Measurements from ENCODE around the gene LRRC26. TPM values are rescaled to one million over a fixed set of nuclear protein-coding genes. Genes with fewer than 3 reads are reported as not detected.

Gene LRRC26
- polyA plus RNA-seq, 2 of the 4 experiments (the other 2 are of a cell fraction), result 0.08 to 1.0 TPM

DNA sequence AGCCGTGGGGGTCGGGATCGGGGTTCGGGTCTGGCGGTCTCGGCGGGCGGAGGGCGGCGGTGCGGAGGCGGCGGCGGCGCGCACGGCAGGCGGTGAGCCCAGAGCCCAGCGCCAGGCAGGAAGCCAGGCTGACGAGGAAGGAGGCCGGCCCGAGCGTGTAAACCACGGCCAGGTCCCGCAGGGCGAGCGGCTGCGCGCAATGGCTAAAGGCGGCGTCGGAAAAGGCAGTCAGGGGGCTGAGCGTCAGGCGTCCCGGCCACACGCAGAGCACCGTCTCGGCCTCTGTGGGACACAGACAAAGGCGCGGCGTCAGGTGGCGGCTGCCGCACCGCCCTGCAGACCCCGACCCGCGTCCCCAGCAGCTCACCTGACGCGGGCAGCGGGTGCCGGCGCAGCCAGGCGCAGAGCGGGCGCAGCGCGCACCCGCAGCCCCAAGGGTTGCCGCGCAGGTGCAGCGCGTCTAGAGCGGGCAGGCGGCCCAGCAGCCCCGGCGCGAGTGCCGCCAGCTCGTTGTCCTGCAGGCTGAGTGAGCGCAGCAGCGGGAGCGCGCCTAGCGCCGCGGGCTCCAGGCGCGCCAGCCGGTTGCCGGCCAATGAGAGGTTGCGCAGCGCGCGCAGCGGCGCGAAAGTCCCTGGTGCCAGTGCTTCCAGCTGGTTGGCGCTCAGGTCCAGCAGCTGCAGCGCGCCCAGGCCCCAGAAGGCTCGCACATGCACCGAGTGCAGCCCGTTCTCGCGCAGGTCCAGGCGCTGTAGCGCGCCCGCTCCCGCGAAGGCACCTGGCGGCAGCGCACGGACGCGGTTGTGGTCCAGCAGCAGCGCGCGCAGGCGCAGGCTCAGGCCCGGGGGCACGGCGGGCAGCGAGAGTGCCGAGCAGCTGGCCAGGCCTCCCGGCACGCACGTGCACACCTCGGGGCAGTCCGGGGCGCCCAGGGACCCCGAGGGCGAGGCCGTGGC lies 671 bp downstream of the LRRC26 start:
- Histone ChIP-seq H3K4me2 (peak overlapping the region; percentile 99), H3K4me1 (peaks cover 27% of the 10 kb centered on the region), H3K4me3 (peak overlapping the region; percentile 47), H3K9me3 (no peaks in the 10 kb centered on the region), H3K27ac (peak overlapping the region; percentile 59 to 78)
- WGBS (ENCODE audit: missing lambda C conversion rate), result 3% methylated on average over 38 of the region's 124 CpGs
- CTCF ChIA-PET, result interaction anchor here (0.5 to 16.5 kb wide), 11 partner anchors 10 to 67 kb away, joined by 3 to 156 read pairs (median 5); partner anchors contain the start of genes ANAPC2, RNF224 and SSNA1
- TF ChIP-seq POLR2A (IDR thresholded peaks at IDR 0.05; ENCODE audit: low read length) (peak; percentile 39), JUN (IDR thresholded peaks at IDR 0.05) (peak in 1 of 2 experiments; percentile 26; a peak in 1 of 5 replicates), HDAC2 (IDR thresholded peaks at IDR 0.05) (no peak; the same call in 1 of the 2 replicates)
- TF ChIP-seq, protein P1, sequence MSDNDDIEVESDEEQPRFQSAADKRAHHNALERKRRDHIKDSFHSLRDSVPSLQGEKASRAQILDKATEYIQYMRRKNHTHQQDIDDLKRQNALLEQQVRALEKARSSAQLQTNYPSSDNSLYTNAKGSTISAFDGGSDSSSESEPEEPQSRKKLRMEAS (IDR thresholded peaks at IDR 0.05), result peak; percentile 71
- TF ChIP-seq, protein P2, sequence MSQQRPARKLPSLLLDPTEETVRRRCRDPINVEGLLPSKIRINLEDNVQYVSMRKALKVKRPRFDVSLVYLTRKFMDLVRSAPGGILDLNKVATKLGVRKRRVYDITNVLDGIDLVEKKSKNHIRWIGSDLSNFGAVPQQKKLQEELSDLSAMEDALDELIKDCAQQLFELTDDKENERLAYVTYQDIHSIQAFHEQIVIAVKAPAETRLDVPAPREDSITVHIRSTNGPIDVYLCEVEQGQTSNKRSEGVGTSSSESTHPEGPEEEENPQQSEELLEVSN (IDR thresholded peaks at IDR 0.05; ENCODE audit: borderline replicate concordance, low read depth), result peak; percentile 61
- DNase-seq (ENCODE audit: low read depth in 1 of 2, low spot score in 1 of 2) (peak; percentile 74 to 84), FAIRE-seq (no peak), ATAC-seq (peak; percentile 37 to 57)
- POLR2A ChIA-PET, result interaction anchor here (0.6 to 1.8 kb wide), 7 partner anchors 12 to 177 kb away, joined by 3 to 7 read pairs (median 4); partner anchors contain the start of genes PAXX and TUBB4B

DNA sequence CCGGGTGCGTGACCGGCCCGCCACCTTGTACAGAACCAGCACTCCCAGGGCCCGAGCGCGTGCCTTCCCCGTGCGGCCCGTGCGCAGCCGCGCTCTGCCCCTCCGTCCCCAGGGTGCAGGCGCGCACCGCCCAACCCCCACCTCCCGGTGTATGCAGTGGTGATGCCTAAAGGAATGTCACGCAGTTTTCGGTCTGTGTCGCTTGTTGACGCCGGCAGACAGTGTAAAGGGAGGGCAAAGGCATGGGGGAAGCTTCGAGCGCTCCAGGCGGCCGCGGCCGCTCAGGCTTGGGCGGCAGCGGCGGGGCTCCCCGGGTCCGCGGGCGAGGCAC lies 1.3 kb downstream of the LRRC26 start:
- TF ChIP-seq, protein P1 (IDR thresholded peaks at IDR 0.05), result peak; percentile 74
- TF ChIP-seq HOXB13 (CRISPR knock-in tag; IDR thresholded peaks at IDR 0.05; ENCODE audit: low read depth), result no peak
- TF ChIP-seq, protein P3, sequence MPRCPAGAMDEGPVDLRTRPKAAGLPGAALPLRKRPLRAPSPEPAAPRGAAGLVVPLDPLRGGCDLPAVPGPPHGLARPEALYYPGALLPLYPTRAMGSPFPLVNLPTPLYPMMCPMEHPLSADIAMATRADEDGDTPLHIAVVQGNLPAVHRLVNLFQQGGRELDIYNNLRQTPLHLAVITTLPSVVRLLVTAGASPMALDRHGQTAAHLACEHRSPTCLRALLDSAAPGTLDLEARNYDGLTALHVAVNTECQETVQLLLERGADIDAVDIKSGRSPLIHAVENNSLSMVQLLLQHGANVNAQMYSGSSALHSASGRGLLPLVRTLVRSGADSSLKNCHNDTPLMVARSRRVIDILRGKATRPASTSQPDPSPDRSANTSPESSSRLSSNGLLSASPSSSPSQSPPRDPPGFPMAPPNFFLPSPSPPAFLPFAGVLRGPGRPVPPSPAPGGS (IDR thresholded peaks at IDR 0.05), result no peak
- FAIRE-seq (no peak), ATAC-seq (peak; percentile 22 to 38; a peak in 4 of 6 replicates), DNase-seq (ENCODE audit: low read depth in 1 of 2, low spot score in 1 of 2) (peak in 1 of 2 experiments; percentile 53)
- H3K27ac ChIP-seq, result peak overlapping the region; percentile 59 to 78
- peak overlapping the region; percentile 47 for H3K4me3 ChIP-seq
- H3K4me1 ChIP-seq, result peaks cover 27% of the 10 kb centered on the region
- ChIA-PET CTCF (interaction anchor here (0.8 to 16.5 kb wide), 8 partner anchors 8 to 68 kb away, joined by 3 to 156 read pairs (median 7); partner anchors contain the start of genes ANAPC2, RNF224 and SSNA1), POLR2A (interaction anchor here (1.1 to 2.0 kb wide), 5 partner anchors 18 to 72 kb away, joined by 3 to 10 read pairs (median 6); partner anchors contain the start of gene TUBB4B)
- WGBS (ENCODE audit: missing lambda C conversion rate), result 2% methylated on average over 9 of the region's 36 CpGs
- H3K9me3 ChIP-seq, result no peaks in the 10 kb centered on the region
- peak overlapping the region; percentile 99 for H3K4me2 ChIP-seq

DNA sequence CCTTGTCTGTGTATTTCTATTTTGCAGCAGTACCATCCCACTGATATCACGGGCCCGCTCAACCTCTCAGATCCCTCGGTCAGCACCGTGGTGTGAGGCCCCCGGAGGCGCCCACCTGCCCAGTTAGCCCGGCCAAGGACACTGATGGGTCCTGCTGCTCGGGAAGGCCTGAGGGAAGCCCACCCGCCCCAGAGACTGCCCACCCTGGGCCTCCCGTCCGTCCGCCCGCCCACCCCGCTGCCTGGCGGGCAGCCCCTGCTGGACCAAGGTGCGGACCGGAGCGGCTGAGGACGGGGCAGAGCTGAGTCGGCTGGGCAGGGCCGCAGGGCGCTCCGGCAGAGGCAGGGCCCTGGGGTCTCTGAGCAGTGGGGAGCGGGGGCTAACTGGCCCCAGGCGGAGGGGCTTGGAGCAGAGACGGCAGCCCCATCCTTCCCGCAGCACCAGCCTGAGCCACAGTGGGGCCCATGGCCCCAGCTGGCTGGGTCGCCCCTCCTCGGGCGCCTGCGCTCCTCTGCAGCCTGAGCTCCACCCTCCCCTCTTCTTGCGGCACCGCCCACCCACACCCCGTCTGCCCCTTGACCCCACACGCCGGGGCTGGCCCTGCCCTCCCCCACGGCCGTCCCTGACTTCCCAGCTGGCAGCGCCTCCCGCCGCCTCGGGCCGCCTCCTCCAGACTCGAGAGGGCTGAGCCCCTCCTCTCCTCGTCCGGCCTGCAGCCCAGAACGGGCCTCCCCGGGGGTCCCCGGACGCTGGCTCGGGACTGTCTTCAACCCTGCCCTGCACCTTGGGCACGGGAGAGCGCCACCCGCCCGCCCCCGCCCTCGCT lies 1.9 kb downstream of the LRRC26 start:
- 1% methylated on average over 13 of the region's 57 CpGs for WGBS (ENCODE audit: missing lambda C conversion rate)
- ChIA-PET POLR2A (interaction anchor here (0.6 to 2.0 kb wide), 9 partner anchors 9 to 81 kb away, joined by 3 to 10 read pairs (median 4); partner anchors contain the start of genes MAN1B1, SSNA1 and TUBB4B), CTCF (interaction anchor here (0.8 to 16.5 kb wide), 8 partner anchors 9 to 69 kb away, joined by 3 to 156 read pairs (median 7); partner anchors contain the start of genes ANAPC2, CYSRT1, RNF224 and SSNA1)
- DNase-seq (ENCODE audit: low read depth in 1 of 2, low spot score in 1 of 2) (peak in 1 of 2 experiments; percentile 77), FAIRE-seq (no peak), ATAC-seq (peak; percentile 17 to 57; a peak in 5 of 6 replicates)
- H3K4me2 ChIP-seq, result peak overlapping the region; percentile 99
- peaks cover 27% of the 10 kb centered on the region for H3K4me1 ChIP-seq
- no peaks in the 10 kb centered on the region for H3K9me3 ChIP-seq
- H3K27ac ChIP-seq, result peak overlapping the region; percentile 59 to 78
- H3K4me3 ChIP-seq, result peak overlapping the region; percentile 47
- TF ChIP-seq EHF (CRISPR knock-in tag; IDR thresholded peaks at IDR 0.05) (no peak), JUN (IDR thresholded peaks at IDR 0.05) (peak in 1 of 2 experiments; percentile 29; a peak in 1 of 5 replicates), MYC (IDR thresholded peaks at IDR 0.05; ENCODE audit: borderline replicate concordance, low read length) (no peak), CHD4 (IDR thresholded peaks at IDR 0.05; ENCODE audit: borderline replicate concordance) (no peak), NFE2L2 (conservative IDR thresholded peaks at IDR 0.05; ENCODE audit: low read length) (no peak), CEBPB (IDR thresholded peaks at IDR 0.05) (no peak), MAZ (IDR thresholded peaks at IDR 0.05; ENCODE audit: borderline replicate concordance, low read depth, low read length) (no peak), MAFK (IDR thresholded peaks at IDR 0.05; ENCODE audit: partially characterized antibody) (no peak), SMC3 (IDR thresholded peaks at IDR 0.05) (no peak), POLR2A (IDR thresholded peaks at IDR 0.05; ENCODE audit: low read length) (peak; percentile 12; the same call in 1 of the 2 replicates), ESRRA (IDR thresholded peaks at IDR 0.05; ENCODE audit: borderline replicate concordance, low read length) (no peak), PHF8 (IDR thresholded peaks at IDR 0.05; ENCODE audit: borderline replicate concordance, low read depth) (no peak)
- TF ChIP-seq, protein P2 (IDR thresholded peaks at IDR 0.05; ENCODE audit: borderline replicate concordance, low read depth), result no peak
- TF ChIP-seq, protein P4, sequence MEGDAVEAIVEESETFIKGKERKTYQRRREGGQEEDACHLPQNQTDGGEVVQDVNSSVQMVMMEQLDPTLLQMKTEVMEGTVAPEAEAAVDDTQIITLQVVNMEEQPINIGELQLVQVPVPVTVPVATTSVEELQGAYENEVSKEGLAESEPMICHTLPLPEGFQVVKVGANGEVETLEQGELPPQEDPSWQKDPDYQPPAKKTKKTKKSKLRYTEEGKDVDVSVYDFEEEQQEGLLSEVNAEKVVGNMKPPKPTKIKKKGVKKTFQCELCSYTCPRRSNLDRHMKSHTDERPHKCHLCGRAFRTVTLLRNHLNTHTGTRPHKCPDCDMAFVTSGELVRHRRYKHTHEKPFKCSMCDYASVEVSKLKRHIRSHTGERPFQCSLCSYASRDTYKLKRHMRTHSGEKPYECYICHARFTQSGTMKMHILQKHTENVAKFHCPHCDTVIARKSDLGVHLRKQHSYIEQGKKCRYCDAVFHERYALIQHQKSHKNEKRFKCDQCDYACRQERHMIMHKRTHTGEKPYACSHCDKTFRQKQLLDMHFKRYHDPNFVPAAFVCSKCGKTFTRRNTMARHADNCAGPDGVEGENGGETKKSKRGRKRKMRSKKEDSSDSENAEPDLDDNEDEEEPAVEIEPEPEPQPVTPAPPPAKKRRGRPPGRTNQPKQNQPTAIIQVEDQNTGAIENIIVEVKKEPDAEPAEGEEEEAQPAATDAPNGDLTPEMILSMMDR (IDR thresholded peaks at IDR 0.05), result no peak
- TF ChIP-seq, protein P5, sequence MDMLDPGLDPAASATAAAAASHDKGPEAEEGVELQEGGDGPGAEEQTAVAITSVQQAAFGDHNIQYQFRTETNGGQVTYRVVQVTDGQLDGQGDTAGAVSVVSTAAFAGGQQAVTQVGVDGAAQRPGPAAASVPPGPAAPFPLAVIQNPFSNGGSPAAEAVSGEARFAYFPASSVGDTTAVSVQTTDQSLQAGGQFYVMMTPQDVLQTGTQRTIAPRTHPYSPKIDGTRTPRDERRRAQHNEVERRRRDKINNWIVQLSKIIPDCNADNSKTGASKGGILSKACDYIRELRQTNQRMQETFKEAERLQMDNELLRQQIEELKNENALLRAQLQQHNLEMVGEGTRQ (IDR thresholded peaks at IDR 0.05), result no peak
- TF ChIP-seq, protein P6, sequence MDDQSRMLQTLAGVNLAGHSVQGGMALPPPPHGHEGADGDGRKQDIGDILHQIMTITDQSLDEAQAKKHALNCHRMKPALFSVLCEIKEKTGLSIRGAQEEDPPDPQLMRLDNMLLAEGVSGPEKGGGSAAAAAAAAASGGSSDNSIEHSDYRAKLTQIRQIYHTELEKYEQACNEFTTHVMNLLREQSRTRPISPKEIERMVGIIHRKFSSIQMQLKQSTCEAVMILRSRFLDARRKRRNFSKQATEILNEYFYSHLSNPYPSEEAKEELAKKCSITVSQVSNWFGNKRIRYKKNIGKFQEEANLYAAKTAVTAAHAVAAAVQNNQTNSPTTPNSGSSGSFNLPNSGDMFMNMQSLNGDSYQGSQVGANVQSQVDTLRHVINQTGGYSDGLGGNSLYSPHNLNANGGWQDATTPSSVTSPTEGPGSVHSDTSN (IDR thresholded peaks at IDR 0.05), result 0 out of 2 replicates have a peak, but pooled peaks have one; percentile 25

All from A549 (cell line).